ENCODE results near the gene ZNF385B. TPM values are rescaled to one million over a fixed set of nuclear protein-coding genes. Genes with fewer than 3 reads are reported as not detected.

The ZNF385B gene
- total RNA-seq, 3 donors from 2014 or later (not counting 1 experiment from before 2014, with no cell fraction given): 0.54 TPM; not detected in 2

- no peaks in the 10 kb centered on the region for H3K4me1 Mint-ChIP-seq
- no peak overlapping the region for H3K4me3 Mint-ChIP-seq
- DNase-seq (no peak), ATAC-seq (no peak)
- TF ChIP-seq, protein P1, sequence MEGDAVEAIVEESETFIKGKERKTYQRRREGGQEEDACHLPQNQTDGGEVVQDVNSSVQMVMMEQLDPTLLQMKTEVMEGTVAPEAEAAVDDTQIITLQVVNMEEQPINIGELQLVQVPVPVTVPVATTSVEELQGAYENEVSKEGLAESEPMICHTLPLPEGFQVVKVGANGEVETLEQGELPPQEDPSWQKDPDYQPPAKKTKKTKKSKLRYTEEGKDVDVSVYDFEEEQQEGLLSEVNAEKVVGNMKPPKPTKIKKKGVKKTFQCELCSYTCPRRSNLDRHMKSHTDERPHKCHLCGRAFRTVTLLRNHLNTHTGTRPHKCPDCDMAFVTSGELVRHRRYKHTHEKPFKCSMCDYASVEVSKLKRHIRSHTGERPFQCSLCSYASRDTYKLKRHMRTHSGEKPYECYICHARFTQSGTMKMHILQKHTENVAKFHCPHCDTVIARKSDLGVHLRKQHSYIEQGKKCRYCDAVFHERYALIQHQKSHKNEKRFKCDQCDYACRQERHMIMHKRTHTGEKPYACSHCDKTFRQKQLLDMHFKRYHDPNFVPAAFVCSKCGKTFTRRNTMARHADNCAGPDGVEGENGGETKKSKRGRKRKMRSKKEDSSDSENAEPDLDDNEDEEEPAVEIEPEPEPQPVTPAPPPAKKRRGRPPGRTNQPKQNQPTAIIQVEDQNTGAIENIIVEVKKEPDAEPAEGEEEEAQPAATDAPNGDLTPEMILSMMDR (IDR thresholded peaks at IDR 0.05): no peak
- WGBS (ENCODE audit: insufficient coverage): 74% methylated on average over 5 of the region's 5 CpGs
- Histone ChIP-seq H3K36me3 (ENCODE audit: control insufficient read depth, insufficient read depth, low read length) (no peaks in the 10 kb centered on the region), H3K27ac (ENCODE audit: low read length) (no peak overlapping the region), H3K4me3 (ENCODE audit: low read length) (no peak overlapping the region), H3K4me1 (ENCODE audit: control insufficient read depth, insufficient read depth, low read length) (no peaks in the 10 kb centered on the region), H3K9me3 (ENCODE audit: control insufficient read depth, insufficient read depth, low read length) (no peaks in the 10 kb centered on the region), H3K27me3 (ENCODE audit: control insufficient read depth, insufficient read depth, low read length) (no peaks in the 10 kb centered on the region)
- H3K9me3 Mint-ChIP-seq: no peaks in the 10 kb centered on the region
- no peaks in the 10 kb centered on the region for H3K27me3 Mint-ChIP-seq (ENCODE audit: low read depth in 2 of 2)
- H3K27ac Mint-ChIP-seq: no peak overlapping the region
- no peaks in the 10 kb centered on the region for H3K36me3 Mint-ChIP-seq
- intact Hi-C loops (cut with micrococcal nuclease): no loop called here
Measured at GRCh38 chr2:179524809-179525339, 336.5 kb downstream of the ZNF385B start.

GRCh38 chr2:179521944-179522343 lies 339.5 kb downstream of the ZNF385B start:
- no peaks in the 10 kb centered on the region for H3K36me3 Mint-ChIP-seq
- H3K27me3 Mint-ChIP-seq (ENCODE audit: low read depth in 2 of 2): no peaks in the 10 kb centered on the region
- no peak overlapping the region for H3K4me3 ChIP-seq (ENCODE audit: low read length)
- ATAC-seq (no peak), DNase-seq (no peak)
- H3K27me3 ChIP-seq (ENCODE audit: control insufficient read depth, insufficient read depth, low read length): no peaks in the 10 kb centered on the region
- H3K9me3 ChIP-seq (ENCODE audit: control insufficient read depth, insufficient read depth, low read length): no peaks in the 10 kb centered on the region
- no peaks in the 10 kb centered on the region for H3K4me1 Mint-ChIP-seq
- no peak overlapping the region for H3K27ac ChIP-seq (ENCODE audit: low read length)
- H3K36me3 ChIP-seq (ENCODE audit: control insufficient read depth, insufficient read depth, low read length): no peaks in the 10 kb centered on the region
- H3K4me1 ChIP-seq (ENCODE audit: control insufficient read depth, insufficient read depth, low read length): no peaks in the 10 kb centered on the region
- TF ChIP-seq, protein P1 (IDR thresholded peaks at IDR 0.05): no peak
- WGBS (ENCODE audit: insufficient coverage): 67% methylated on average over 1 of the region's 1 CpG
- intact Hi-C loops (cut with micrococcal nuclease): no loop called here
- H3K27ac Mint-ChIP-seq: no peak overlapping the region
- peaks cover 0 to 4% of the 10 kb centered on the region in 2 donors for H3K9me3 Mint-ChIP-seq
- H3K4me3 Mint-ChIP-seq: no peak overlapping the region

DNA sequence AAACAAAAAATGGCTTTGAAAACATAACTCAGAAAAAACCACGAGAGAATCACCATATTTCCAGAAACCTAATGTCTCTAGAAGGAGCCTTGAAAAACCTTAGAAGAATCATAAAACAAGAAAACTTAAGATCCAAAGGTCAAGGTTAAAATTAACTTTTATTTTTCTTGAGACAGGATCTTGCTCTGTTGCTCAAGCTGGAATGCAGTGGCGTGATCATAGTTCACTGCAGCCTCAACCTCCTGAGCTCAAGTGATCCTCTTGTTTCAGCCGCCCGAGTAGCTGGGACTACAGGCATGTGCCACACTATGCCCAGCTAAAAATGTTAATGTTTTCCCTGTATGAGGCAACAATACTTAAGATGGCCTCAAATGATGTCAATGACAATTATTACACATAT lies 342.6 kb downstream of the ZNF385B start:
- Histone ChIP-seq H3K27me3 (ENCODE audit: control insufficient read depth, insufficient read depth, low read length) (no peaks in the 10 kb centered on the region), H3K36me3 (ENCODE audit: control insufficient read depth, insufficient read depth, low read length) (no peaks in the 10 kb centered on the region), H3K4me3 (ENCODE audit: low read length) (no peak overlapping the region), H3K9me3 (ENCODE audit: control insufficient read depth, insufficient read depth, low read length) (no peaks in the 10 kb centered on the region), H3K4me1 (ENCODE audit: control insufficient read depth, insufficient read depth, low read length) (no peaks in the 10 kb centered on the region), H3K27ac (ENCODE audit: low read length) (no peak overlapping the region)
- Mint-ChIP-seq H3K9me3 (peaks cover 3 to 8% of the 10 kb centered on the region in 2 donors), H3K4me1 (no peaks in the 10 kb centered on the region), H3K27ac (no peak overlapping the region), H3K4me3 (no peak overlapping the region), H3K27me3 (ENCODE audit: low read depth in 2 of 2) (no peaks in the 10 kb centered on the region), H3K36me3 (no peaks in the 10 kb centered on the region)
- intact Hi-C loops (cut with micrococcal nuclease): no loop called here
- ATAC-seq (no peak), DNase-seq (no peak)
- TF ChIP-seq, protein P1 (IDR thresholded peaks at IDR 0.05): no peak
- WGBS (ENCODE audit: insufficient coverage): 79% methylated on average over 4 of the region's 4 CpGs

DNA sequence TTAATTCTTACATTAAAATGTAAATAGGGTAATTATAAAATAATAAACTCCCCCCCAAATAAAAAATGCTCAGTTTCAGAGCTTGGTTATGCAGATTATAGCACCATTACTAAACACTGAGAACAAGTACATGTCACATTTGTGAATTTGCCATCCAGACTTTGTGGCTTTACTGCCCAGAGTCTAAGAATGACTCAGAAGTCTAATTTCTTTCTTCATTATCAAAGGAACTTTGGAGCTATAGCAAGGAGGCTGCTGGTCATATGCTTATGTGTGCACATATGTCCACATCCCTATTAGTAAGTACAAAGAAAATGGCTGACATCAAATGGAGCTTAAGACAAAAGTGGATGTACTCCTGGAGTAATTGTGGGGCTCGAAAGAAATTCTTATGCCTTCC lies 348.2 kb downstream of the ZNF385B start:
- no peak overlapping the region for H3K27ac Mint-ChIP-seq
- no peak overlapping the region for H3K27ac ChIP-seq (ENCODE audit: low read length)
- no peak for ATAC-seq
- no peaks in the 10 kb centered on the region for H3K36me3 ChIP-seq (ENCODE audit: control insufficient read depth, insufficient read depth, low read length)
- WGBS (ENCODE audit: insufficient coverage): 100% methylated on average over 1 of the region's 1 CpG
- intact Hi-C loops (cut with micrococcal nuclease): no loop called here
- H3K36me3 Mint-ChIP-seq: no peaks in the 10 kb centered on the region
- H3K4me3 Mint-ChIP-seq: no peak overlapping the region
- no peaks in the 10 kb centered on the region for H3K9me3 ChIP-seq (ENCODE audit: control insufficient read depth, insufficient read depth, low read length)
- peaks cover 5 to 7% of the 10 kb centered on the region in 2 donors for H3K9me3 Mint-ChIP-seq
- DNase-seq: no peak
- H3K4me1 Mint-ChIP-seq: no peaks in the 10 kb centered on the region
- no peaks in the 10 kb centered on the region for H3K4me1 ChIP-seq (ENCODE audit: control insufficient read depth, insufficient read depth, low read length)
- no peak overlapping the region for H3K4me3 ChIP-seq (ENCODE audit: low read length)
- TF ChIP-seq, protein P1 (IDR thresholded peaks at IDR 0.05): no peak
- peaks cover 0 to 3% of the 10 kb centered on the region in 2 donors for H3K27me3 Mint-ChIP-seq (ENCODE audit: low read depth in 2 of 2)
- H3K27me3 ChIP-seq (ENCODE audit: control insufficient read depth, insufficient read depth, low read length): no peaks in the 10 kb centered on the region
